Thoracic aorta (tissue), 2 donors: ENCODE results near the gene CDYL. TPM values are rescaled to one million over a fixed set of nuclear protein-coding genes. Genes with fewer than 3 reads are reported as not detected.

Source experiments
- ATAC-seq: fragments of 150-250 bp; one replicate; pipeline ENCODE4 v1.8.0; 2017; ENCODE audit warnings: low read depth; ENCODE audit not compliant: insufficient number of reproducible peaks, low FRiP score
- DNase-seq: peaks from one replicate; pipeline ENCODE4 v3.0.0-alpha.2; 2020; ENCODE audit warnings: low spot score
- H3K27ac ChIP-seq, 2 donors: fragments of 200-600 bp; sonication (generic); 1 replicate in 1 of 2; 2 replicates in 1 of 2; pipeline ENCODE4 v1.5.1; 2016; ENCODE audit warnings: mild to moderate bottlenecking in 2 of 2, moderate library complexity in 2 of 2
- H3K27me3 ChIP-seq: fragments of 200-600 bp; sonication (generic); replicated peaks from 2 replicates; pipeline ENCODE4 v1.6.0; 2016; ENCODE audit warnings: mild to moderate bottlenecking; ENCODE audit not compliant: insufficient read depth
- H3K36me3 ChIP-seq: fragments of 200-600 bp; sonication (generic); one replicate; pipeline ENCODE4 v1.5.1; 2016
- H3K4me1 ChIP-seq, 2 donors: fragments of 200-600 bp; sonication (generic); 1 replicate in 1 of 2; 2 replicates in 1 of 2; pipeline versions ENCODE4 v1.5.1 to v1.6.0; 2016; ENCODE audit warnings: low read depth in 2 of 2, mild to moderate bottlenecking in 1 of 2; ENCODE audit not compliant: control insufficient read depth in 1 of 2
- H3K4me3 ChIP-seq: fragments of 200-600 bp; sonication (generic); 2 replicates; pipeline ENCODE4 v1.5.1; 2016; ENCODE audit warnings: mild to moderate bottlenecking
- H3K9me3 ChIP-seq: fragments of 200-600 bp; sonication (generic); 2 replicates; pipeline ENCODE4 v1.5.1; 2016
- CTCF ChIP-seq: fragments of 200-600 bp; sonication (generic); IDR thresholded peaks from one replicate; pipeline ENCODE4 v1.5.1; 2019; ENCODE audit warnings: antibody characterized with exemption
- total RNA-seq, 2 donors: library from RNA; depleted of rRNA; stranded (reverse); fragments of >200 nt; gene quantifications; one replicate each; pipeline versions ENCODE4 v1.1.0 to v1.2.3, GENCODE V29; 2016

The CDYL gene
- total RNA-seq, 2 donors from 2014 or later, result 22.7 to 38.2 TPM

GRCh38 chr6:4794140-4794707 lies 18.0 kb downstream of the CDYL start:
- no peak for TF ChIP-seq CTCF
- no peak overlapping the region for H3K27ac ChIP-seq
- ATAC-seq (no peak), DNase-seq (no peak)
- no peaks in the 10 kb centered on the region for H3K36me3 ChIP-seq
- H3K4me1 ChIP-seq, result peaks cover 0 to 17% of the 10 kb centered on the region in 2 donors
- H3K9me3 ChIP-seq, result no peaks in the 10 kb centered on the region
- H3K27me3 ChIP-seq, result no peaks in the 10 kb centered on the region
- H3K4me3 ChIP-seq, result no peak overlapping the region

- Histone ChIP-seq H3K27me3 (no peaks in the 10 kb centered on the region), H3K9me3 (peaks cover 5% of the 10 kb centered on the region), H3K27ac (no peak overlapping the region), H3K4me1 (peaks cover 0 to 12% of the 10 kb centered on the region in 2 donors), H3K4me3 (no peak overlapping the region), H3K36me3 (no peaks in the 10 kb centered on the region)
- TF ChIP-seq CTCF, result no peak
- ATAC-seq, result no peak
- DNase-seq, result no peak
These were observed 21.4 kb downstream of the CDYL start for GRCh38 chr6:4797587-4797986.

GRCh38 chr6:4799912-4800311 lies 23.7 kb downstream of the CDYL start:
- H3K27ac ChIP-seq, result no peak overlapping the region
- H3K36me3 ChIP-seq, result no peaks in the 10 kb centered on the region
- H3K4me1 ChIP-seq, result peaks cover 0 to 9% of the 10 kb centered on the region in 2 donors
- no peak for TF ChIP-seq CTCF
- H3K27me3 ChIP-seq, result no peaks in the 10 kb centered on the region
- no peak overlapping the region for H3K4me3 ChIP-seq
- DNase-seq, result no peak
- no peak for ATAC-seq
- H3K9me3 ChIP-seq, result peaks cover 5% of the 10 kb centered on the region

GRCh38 chr6:4800662-4801061 lies 24.5 kb downstream of the CDYL start:
- Histone ChIP-seq H3K27ac (no peak overlapping the region), H3K36me3 (no peaks in the 10 kb centered on the region), H3K4me3 (no peak overlapping the region), H3K4me1 (peaks cover 0 to 9% of the 10 kb centered on the region in 2 donors), H3K27me3 (no peaks in the 10 kb centered on the region), H3K9me3 (peaks cover 5% of the 10 kb centered on the region)
- ATAC-seq (no peak), DNase-seq (no peak)
- TF ChIP-seq CTCF, result no peak

- no peak for TF ChIP-seq CTCF
- H3K4me1 ChIP-seq, result peaks cover 0 to 15% of the 10 kb centered on the region in 2 donors
- no peak for ATAC-seq
- peaks cover 5% of the 10 kb centered on the region for H3K9me3 ChIP-seq
- DNase-seq, result no peak
- no peak overlapping the region for H3K27ac ChIP-seq
- H3K4me3 ChIP-seq, result no peak overlapping the region
- H3K27me3 ChIP-seq, result no peaks in the 10 kb centered on the region
- no peaks in the 10 kb centered on the region for H3K36me3 ChIP-seq
These were observed 25.4 kb downstream of the CDYL start for GRCh38 chr6:4801491-4802110.
